ENCODE measurements around the gene IL1RAPL2.

GRCh38 chrX:105120463-105120862, 554.5 kb downstream of the IL1RAPL2 start:
- TF ChIP-seq ZFP3 (CRISPR knock-in tag; IDR thresholded peaks at IDR 0.05), result no peak
- TF ChIP-seq ZC3H10 (CRISPR knock-in tag; IDR thresholded peaks at IDR 0.05), result no peak
- no peak for TF ChIP-seq ZFP30 (CRISPR knock-in tag; IDR thresholded peaks at IDR 0.05)
- TF ChIP-seq CREB5 (CRISPR knock-in tag; IDR thresholded peaks at IDR 0.05; ENCODE audit: low read depth), result no peak
